Tibial artery (tissue), 4 donors: ENCODE results near the gene TBC1D2B.

ENCODE experiments used
- DNase-seq, 2 donors: peaks; one replicate each; pipeline ENCODE4 v3.0.0-alpha.2; 2019
- H3K27ac ChIP-seq, 2 donors: fragments of 200-600 bp; sonication (generic) in 1 of 2; 1 replicate in 1 of 2; 2 replicates in 1 of 2; pipeline ENCODE4 v1.5.1; 2018 to 2019; ENCODE audit warnings: mild to moderate bottlenecking in 1 of 2
- H3K27me3 ChIP-seq, 2 donors: fragments of 200-600 bp; sonication (generic) in 1 of 2; one replicate each; pipeline versions ENCODE4 v1.5.1 to v1.6.0; 2016 to 2019
- H3K36me3 ChIP-seq, 3 donors: fragments of 200-600 bp; sonication (generic) in 2 of 3; one replicate each; pipeline ENCODE4 v1.5.1; 2016 to 2019; ENCODE audit warnings: mild to moderate bottlenecking in 2 of 3
- H3K4me1 ChIP-seq, 4 donors: fragments of 200-600 bp; sonication (generic) in 2 of 4; 1 replicate in 3 of 4; 2 replicates in 1 of 4; pipeline ENCODE4 v1.5.1; 2016 to 2019
- H3K4me3 ChIP-seq, 2 donors: fragments of 200-600 bp; sonication (generic) in 1 of 2; 1 replicate in 1 of 2; 2 replicates in 1 of 2; pipeline ENCODE4 v1.5.1; 2018 to 2019; ENCODE audit warnings: mild to moderate bottlenecking in 2 of 2
- H3K9me3 ChIP-seq, 3 donors: fragments of 200-600 bp; sonication (generic) in 1 of 3; one replicate each; pipeline ENCODE4 v1.5.1; 2016 to 2019
- CTCF ChIP-seq, 2 experiments: fragments of 200-600 bp in 1 of 2; fragments of 450-650 bp in 1 of 2; IDR thresholded peaks; one replicate each; pipeline ENCODE4 v1.5.1; 2017 to 2019; ENCODE audit warnings: antibody characterized with exemption in 2 of 2, mild to moderate bottlenecking in 1 of 2, moderate library complexity in 1 of 2
- intact Hi-C: fragments of 100-400 bp; cut with DNase I; formaldehyde crosslinking; loops from one replicate; pipeline ENCODE4 v1.15.0; 2023; ENCODE audit warnings: low total_unique reads

TBC1D2B gene

GRCh38 chr15:78102211-78102610 lies 24.7 kb upstream of the TBC1D2B start:
- no peak overlapping the region for H3K4me3 ChIP-seq
- intact Hi-C loops, result no loop called here
- no peaks in the 10 kb centered on the region for H3K4me1 ChIP-seq
- no peak for TF ChIP-seq CTCF (IDR thresholded peaks at IDR 0.05)
- no peak for DNase-seq
- H3K27me3 ChIP-seq, result no peaks in the 10 kb centered on the region
- no peaks in the 10 kb centered on the region for H3K36me3 ChIP-seq
- H3K27ac ChIP-seq, result no peak overlapping the region
- no peaks in the 10 kb centered on the region for H3K9me3 ChIP-seq

- H3K9me3 ChIP-seq, result no peaks in the 10 kb centered on the region
These were observed 24.1 kb upstream of the TBC1D2B start for GRCh38 chr15:78101423-78102105.

GRCh38 chr15:78100886-78101285 lies 23.4 kb upstream of the TBC1D2B start:
- TF ChIP-seq CTCF (IDR thresholded peaks at IDR 0.05), result no peak
- Histone ChIP-seq H3K36me3 (no peaks in the 10 kb centered on the region), H3K9me3 (no peaks in the 10 kb centered on the region), H3K4me3 (no peak overlapping the region), H3K27ac (no peak overlapping the region), H3K27me3 (no peaks in the 10 kb centered on the region), H3K4me1 (no peaks in the 10 kb centered on the region)
- intact Hi-C loops, result no loop called here
- peak in 1 of 2 donors; percentile 48 for DNase-seq

More at GRCh38 chr15:78101423-78102105, 24.1 kb upstream of the TBC1D2B start:
- DNase-seq, result no peak
- H3K4me3 ChIP-seq, result no peak overlapping the region
- no peak overlapping the region for H3K27ac ChIP-seq
- no peaks in the 10 kb centered on the region for H3K4me1 ChIP-seq
- H3K27me3 ChIP-seq, result no peaks in the 10 kb centered on the region
- intact Hi-C loops, result no loop called here
- H3K36me3 ChIP-seq, result no peaks in the 10 kb centered on the region
- TF ChIP-seq CTCF (IDR thresholded peaks at IDR 0.05), result no peak

- no peak for TF ChIP-seq CTCF (IDR thresholded peaks at IDR 0.05)
- H3K36me3 ChIP-seq, result no peaks in the 10 kb centered on the region
- no peak overlapping the region for H3K27ac ChIP-seq
- H3K4me3 ChIP-seq, result no peak overlapping the region
- peaks cover 0 to 8% (median 0%) of the 10 kb centered on the region in 4 donors for H3K4me1 ChIP-seq
- H3K9me3 ChIP-seq, result no peaks in the 10 kb centered on the region
- intact Hi-C loops, result no loop called here
- peak in 1 of 2 donors; percentile 51 for DNase-seq
- no peaks in the 10 kb centered on the region for H3K27me3 ChIP-seq
These were observed 20.7 kb upstream of the TBC1D2B start for GRCh38 chr15:78098131-78098755.

GRCh38 chr15:78097667-78098066 lies 20.2 kb upstream of the TBC1D2B start:
- intact Hi-C loops, result no loop called here
- Histone ChIP-seq H3K9me3 (no peaks in the 10 kb centered on the region), H3K27ac (no peak overlapping the region), H3K36me3 (no peaks in the 10 kb centered on the region), H3K4me1 (peaks cover 0 to 10% (median 0%) of the 10 kb centered on the region in 4 donors), H3K27me3 (no peaks in the 10 kb centered on the region), H3K4me3 (no peak overlapping the region)
- DNase-seq, result peak in 1 of 2 donors; percentile 37
- no peak for TF ChIP-seq CTCF (IDR thresholded peaks at IDR 0.05)
